Measurements from ENCODE around the gene PRMT5.

- TF ChIP-seq CTCF (IDR thresholded peaks at IDR 0.05) (no peak), POLR2A (IDR thresholded peaks at IDR 0.05) (no peak)
Measured at GRCh38 chr14:22955702-22956569, 26.8 kb upstream of the PRMT5 start.

All from lower leg skin (tissue), 3 donors.